Stimulated activated CD4-positive, alpha-beta T cell treated with anti-CD3 and anti-CD28 coated beads, TNF-alpha, amount 100 ng/mL, for 48 hours (primary cell): Measurements from ENCODE around the gene CD302.
"Not testable (repeated sequence)": the region's sequence is repeated elsewhere in the genome, so short reads cannot be mapped to it uniquely, and the experiment has no call there.

Experiments used
- DNase-seq, 3 donors: peaks; one replicate each; pipeline ENCODE4 v3.0.0-alpha.2; 2020; ENCODE audit warnings: low read depth in 3 of 3

Gene CD302

DNA sequence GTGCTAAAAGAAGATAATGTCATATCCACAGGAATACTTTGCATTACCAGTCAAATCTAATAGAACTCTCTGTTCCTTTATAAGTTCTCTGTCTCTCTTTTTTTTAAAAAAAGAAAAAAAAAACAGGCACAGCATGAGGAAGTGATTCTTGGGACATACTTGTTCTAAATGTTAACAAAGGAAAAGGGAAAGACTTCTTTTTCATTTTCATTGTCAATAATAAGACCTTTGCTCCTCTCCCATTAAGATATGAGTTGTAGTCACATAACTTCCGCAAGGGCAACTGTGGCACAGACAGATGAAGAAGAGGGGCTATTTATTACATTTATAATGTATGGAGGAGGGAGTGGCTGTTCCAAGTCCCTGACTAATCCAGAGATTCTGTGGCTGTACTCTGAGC is 4.7 kb downstream of the CD302 start:
- no peak for DNase-seq

DNA sequence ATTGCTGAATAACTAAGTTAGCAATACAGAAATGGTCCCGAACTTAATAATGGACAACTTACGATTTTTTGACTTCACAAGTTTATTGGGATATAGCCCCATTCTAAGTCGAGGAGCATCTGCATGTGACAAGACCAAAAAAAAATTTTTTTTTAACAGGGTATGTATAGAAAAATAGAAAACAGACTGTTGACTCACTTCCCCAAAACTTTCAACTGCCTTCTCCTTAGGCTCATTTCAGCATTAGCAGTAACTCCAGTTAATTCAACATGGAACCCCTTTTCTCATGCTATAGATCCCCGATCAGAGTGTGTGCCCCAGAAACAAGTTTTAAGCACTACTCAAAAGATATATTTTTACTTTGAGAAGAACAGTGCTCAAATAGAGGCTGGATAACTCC is 5.4 kb downstream of the CD302 start:
- no peak for DNase-seq

GRCh38 chr2:159792036-159792435 is 6.0 kb downstream of the CD302 start:
- no peak for DNase-seq

DNA sequence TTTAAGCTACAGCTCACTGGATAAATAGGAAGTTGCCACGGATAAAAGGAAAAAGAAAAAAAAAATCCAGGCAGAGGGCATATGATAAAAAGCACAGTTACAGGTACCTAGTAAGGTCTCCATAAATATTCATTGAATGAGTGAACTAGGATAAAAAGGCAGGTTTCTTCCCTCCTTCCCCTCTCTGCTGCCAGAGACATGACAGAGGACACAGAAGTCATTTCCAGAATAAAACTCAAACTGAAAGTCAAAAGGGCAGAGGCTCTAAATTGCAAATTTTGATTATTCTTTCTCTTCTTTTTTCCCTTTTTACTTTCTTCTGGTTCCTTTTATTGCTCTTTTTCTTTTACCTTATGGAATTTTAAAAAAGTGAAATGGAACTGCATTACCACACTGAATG is 7.7 kb downstream of the CD302 start:
- DNase-seq: no peak

DNA sequence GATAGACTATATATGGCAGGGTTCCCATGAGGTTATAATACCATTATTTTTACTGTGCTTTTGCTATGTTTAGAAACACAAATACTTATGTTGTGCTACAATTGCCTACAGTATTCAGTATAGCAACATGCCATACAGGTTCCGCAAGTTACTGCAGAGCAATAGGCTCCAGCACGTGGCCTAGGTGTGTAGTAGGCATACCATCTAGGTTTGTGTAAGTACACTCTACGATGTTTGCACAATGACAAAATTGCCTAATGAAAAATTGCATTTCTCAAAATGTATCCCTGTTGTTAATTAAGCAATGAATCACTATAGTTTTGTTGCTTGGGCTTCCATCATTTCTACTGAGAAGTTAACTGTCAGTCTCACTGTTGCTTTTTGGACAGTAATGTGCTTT is 9.8 kb downstream of the CD302 start:
- DNase-seq: no peak

- not testable (repeated sequence) for DNase-seq
These were observed 10.4 kb downstream of the CD302 start for GRCh38 chr2:159787647-159788046.

GRCh38 chr2:159786938-159787337 is 11.1 kb downstream of the CD302 start:
- no peak for DNase-seq

- no peak for DNase-seq
These were observed 12.8 kb downstream of the CD302 start for GRCh38 chr2:159785195-159785594.

GRCh38 chr2:159784744-159785143 is 13.3 kb downstream of the CD302 start:
- DNase-seq: not testable (repeated sequence)

DNA sequence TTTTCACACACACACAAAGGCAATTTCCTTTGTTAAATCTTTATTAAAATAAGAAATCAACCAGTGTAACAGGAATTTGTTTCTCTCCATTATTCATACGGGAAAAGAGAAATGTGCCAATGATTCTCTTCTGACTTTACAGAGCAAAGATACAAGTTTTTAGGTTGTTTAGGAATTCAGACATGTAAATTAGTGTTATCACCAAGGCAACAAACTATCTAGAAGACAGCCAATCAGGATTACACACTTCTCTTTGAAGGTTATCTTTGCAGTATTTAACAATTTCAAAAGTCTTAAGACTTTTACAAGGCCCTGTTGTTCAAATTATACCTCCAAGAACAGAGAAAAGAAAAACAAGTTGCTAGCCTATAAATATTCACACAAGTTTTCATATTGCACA is 14.5 kb downstream of the CD302 start:
- no peak for DNase-seq

DNA sequence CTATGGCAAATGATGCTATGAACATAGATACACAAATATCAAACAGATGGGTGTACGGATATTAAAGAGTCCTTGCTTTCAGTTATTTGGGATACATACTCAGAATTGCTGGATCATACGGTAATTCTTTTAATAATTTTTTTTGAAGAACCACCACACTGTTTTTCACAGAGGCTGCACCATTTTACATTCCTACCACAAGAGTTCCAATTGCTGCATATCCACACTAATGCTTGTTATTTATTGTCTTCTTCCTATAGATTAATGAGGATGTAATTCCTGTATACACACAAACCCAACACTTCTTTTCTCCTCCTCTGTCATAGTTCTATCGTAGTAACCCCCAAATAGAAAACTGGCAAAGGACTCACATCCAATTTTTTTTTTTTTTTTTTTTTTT is 21.7 kb downstream of the CD302 start:
- DNase-seq: no peak

DNA sequence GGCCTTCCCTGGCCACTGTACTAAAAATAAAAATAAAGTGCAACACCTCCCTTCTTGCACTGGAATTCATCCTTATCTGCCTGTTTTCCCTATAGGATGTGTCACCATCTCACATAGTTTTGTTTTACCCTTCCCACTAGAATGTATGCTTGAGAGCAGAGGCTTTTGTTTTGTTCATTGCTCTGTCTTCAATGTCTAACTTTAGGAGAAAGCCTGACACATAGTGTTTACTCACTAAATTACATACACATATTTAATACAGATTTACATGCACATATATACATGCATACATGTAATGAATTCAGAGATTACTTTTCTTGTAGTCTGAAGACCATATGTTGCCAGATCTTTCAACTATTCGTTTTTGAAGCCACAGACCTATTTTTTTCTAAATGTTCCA is 23.0 kb downstream of the CD302 start:
- no peak for DNase-seq

GRCh38 chr2:159774370-159774990 is 23.5 kb downstream of the CD302 start:
- DNase-seq: no peak

- DNase-seq: no peak
These were observed 24.1 kb downstream of the CD302 start for GRCh38 chr2:159773886-159774285.

DNA sequence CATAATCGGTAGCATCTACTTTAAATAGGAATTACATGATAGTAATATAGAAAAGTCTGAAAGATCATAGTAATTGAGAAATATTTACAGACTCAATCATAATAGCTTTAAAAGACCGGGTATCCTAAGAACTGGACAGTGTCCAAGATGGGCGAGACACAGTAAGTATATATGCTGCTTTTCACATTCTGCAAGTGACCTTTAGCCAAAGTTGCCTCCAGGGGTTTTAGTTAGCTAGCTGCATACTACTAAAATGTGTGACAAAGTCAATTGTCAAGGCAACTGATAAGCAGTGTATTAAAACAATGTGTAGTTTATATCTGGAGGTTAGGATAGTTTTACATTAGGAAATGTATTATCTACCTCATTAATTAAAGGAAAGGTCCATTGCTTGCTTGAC is 24.6 kb downstream of the CD302 start:
- DNase-seq: no peak

GRCh38 chr2:159769147-159769546 is 28.9 kb downstream of the CD302 start:
- DNase-seq: no peak

DNA sequence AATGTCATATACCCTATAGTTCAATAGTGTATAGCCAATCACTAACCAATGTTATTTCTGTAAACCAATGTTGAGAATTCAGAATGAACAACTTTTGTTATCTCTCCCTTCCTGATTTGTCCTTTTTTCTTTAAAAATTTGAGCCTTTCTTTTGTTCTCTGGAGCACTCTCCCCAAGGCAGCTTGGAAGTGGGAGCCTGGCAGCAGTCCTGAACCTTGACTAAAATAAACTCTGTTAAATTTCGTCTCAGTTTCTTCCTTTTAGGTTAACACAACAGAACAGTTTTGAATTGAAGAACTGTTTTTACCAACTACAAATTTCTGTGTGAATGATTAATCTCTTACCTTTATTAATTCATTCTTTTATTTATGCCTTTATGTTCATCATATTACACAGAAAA is 35.9 kb downstream of the CD302 start:
- no peak for DNase-seq

DNA sequence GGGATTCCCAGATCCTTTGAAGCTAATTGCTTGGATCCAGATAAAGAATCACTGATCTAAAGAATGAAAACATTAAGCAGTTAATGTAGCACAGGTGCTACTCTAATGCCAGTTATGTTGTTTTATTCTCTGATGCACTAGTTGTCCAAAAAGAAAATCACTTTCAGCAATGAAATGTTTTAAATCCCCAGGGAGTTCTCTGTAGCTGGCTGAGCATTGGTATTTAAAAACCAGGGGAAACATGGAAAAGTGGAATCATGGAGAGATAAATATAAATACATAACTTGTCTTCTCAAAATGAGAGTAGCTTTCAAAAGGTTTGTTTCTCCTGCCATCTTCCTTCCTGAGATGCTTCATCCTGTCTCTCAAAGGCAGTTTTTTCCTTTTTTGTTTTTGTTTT is 37.7 kb downstream of the CD302 start:
- DNase-seq: no peak

- no peak for DNase-seq
These were observed 38.4 kb downstream of the CD302 start for GRCh38 chr2:159759577-159759976.

DNA sequence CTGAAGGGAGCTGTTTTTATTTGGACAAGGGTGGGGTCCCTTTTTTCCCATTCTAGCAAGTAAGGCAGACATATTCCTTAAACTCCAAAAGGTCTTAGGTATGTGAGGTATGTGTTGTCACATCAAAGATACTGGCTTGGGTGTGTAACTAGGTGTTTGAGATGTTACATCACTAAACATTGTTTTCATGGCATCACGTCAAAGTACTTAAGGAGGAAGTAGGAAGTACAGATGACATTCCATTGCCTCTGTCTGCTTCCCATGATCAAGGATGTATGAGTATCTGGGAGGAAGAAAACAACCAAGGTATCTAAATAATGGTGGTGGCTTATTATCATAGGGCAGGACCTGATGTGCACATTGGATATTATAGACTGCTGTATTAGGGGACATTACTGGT is 39.3 kb downstream of the CD302 start:
- DNase-seq: no peak

DNA sequence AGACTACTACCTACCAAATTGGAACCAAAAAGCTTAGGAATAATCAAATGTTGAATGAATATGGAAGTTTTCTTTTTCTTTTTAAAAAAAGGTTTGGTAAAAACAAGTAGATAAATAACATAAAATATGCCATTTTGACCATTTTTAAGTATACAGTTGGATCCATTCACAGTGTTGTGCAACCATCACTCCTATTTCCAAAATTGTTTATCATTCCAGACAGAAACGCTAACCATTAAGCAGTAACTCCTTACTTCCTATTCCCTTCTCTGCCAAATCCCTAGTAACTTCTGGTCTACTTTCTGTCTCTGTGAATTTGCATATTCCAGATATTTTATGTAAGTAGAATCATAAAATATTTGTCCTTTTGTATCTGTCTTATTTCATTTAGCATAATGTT is 39.8 kb downstream of the CD302 start:
- DNase-seq: no peak

DNA sequence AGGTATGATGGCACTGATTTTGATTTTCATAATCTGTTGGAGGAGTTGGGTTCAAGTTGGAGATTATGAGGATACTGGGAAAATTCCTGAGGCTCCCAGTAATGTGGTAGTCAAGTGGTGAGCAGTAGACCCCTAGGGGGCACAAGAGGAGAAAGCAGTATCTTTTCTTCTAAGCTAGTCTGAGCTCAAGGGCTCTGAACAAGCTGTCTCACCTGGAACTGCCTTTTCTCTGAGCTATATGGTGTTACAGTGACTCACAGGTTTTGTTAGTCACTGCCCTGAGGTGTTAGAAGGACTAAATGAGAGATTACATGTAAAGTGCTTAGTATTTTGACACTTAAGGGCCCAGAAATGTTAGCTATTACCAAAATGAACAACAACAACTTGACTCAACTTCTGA is 42.2 kb downstream of the CD302 start:
- DNase-seq: peak in 1 of 3 donors; percentile 16

- DNase-seq: no peak
These were observed 43.0 kb downstream of the CD302 start for GRCh38 chr2:159755014-159755413.

DNA sequence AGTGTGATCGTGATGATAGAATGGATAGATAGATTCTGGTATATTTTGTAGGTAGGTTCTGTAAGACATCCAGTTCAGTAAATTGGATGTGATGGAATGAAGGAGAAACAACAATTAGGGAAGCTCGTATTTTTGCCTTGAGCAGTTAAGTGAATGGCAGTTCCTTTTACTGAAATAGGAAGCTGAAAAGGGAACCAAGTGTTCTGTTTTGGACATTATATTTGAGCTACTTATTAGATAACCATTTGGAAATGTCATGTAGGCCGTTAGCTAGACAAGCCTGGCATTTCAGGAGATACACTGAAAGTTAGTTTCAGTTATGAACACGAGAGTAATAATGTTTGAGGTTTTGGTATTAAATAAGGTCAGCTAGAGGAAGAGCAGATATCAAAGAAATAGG is 44.2 kb downstream of the CD302 start:
- DNase-seq: no peak

DNA sequence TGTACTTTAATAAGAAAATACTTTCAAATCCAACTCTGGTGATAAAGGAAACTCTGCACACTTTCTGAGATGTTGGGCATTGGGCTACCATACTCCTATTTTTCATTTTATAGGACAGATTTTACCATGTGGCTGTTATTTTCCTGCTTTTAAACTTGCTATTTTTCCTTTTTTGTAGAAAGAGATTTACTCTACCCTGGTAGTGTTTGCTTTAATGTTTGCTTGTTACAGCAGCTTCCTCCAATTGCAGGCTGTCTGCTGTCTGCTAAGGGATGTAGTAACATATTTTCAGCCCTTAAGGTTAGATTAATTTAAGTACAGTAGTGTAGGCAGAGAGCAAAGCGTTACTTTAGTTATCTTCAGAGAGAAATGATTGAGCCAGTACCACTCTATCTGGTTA is 47.1 kb downstream of the CD302 start:
- DNase-seq: no peak
